Measurements from ENCODE around the gene ZFP36L2. TPM values are rescaled to one million over a fixed set of nuclear protein-coding genes. Genes with fewer than 3 reads are reported as not detected.

Gene ZFP36L2
- total RNA-seq, 3 donors from 2014 or later = 111 to 155 (median 124) TPM

- no peak overlapping the region for H3K27ac ChIP-seq
- H3K4me1 ChIP-seq = peaks cover 0 to 6% of the 10 kb centered on the region in 2 donors
Measured at GRCh38 chr2:43259512-43259911, 33.1 kb upstream of the ZFP36L2 start.

GRCh38 chr2:43258547-43259156 lies 32.2 kb upstream of the ZFP36L2 start:
- Histone ChIP-seq H3K4me1 (peaks cover 0 to 6% of the 10 kb centered on the region in 2 donors), H3K36me3 (no peaks in the 10 kb centered on the region), H3K4me3 (no peak overlapping the region), H3K27me3 (no peaks in the 10 kb centered on the region), H3K9me3 (no peaks in the 10 kb centered on the region), H3K27ac (no peak overlapping the region)
- no peak for TF ChIP-seq POLR2A (IDR thresholded peaks at IDR 0.05)
- TF ChIP-seq, protein P1, sequence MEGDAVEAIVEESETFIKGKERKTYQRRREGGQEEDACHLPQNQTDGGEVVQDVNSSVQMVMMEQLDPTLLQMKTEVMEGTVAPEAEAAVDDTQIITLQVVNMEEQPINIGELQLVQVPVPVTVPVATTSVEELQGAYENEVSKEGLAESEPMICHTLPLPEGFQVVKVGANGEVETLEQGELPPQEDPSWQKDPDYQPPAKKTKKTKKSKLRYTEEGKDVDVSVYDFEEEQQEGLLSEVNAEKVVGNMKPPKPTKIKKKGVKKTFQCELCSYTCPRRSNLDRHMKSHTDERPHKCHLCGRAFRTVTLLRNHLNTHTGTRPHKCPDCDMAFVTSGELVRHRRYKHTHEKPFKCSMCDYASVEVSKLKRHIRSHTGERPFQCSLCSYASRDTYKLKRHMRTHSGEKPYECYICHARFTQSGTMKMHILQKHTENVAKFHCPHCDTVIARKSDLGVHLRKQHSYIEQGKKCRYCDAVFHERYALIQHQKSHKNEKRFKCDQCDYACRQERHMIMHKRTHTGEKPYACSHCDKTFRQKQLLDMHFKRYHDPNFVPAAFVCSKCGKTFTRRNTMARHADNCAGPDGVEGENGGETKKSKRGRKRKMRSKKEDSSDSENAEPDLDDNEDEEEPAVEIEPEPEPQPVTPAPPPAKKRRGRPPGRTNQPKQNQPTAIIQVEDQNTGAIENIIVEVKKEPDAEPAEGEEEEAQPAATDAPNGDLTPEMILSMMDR (IDR thresholded peaks at IDR 0.05) = no peak
- no peak for TF ChIP-seq POLR2AphosphoS5 (IDR thresholded peaks at IDR 0.05)
- intact Hi-C loops (cut with DNase I; ENCODE audit: low total_unique reads) = no loop called here
- no peak for DNase-seq (ENCODE audit: low spot score in 2 of 2)

More at GRCh38 chr2:43259512-43259911, 33.1 kb upstream of the ZFP36L2 start:
- intact Hi-C loops (cut with DNase I; ENCODE audit: low total_unique reads) = no loop called here
- no peaks in the 10 kb centered on the region for H3K9me3 ChIP-seq
- H3K4me3 ChIP-seq = no peak overlapping the region
- TF ChIP-seq POLR2AphosphoS5 (IDR thresholded peaks at IDR 0.05) = no peak
- TF ChIP-seq POLR2A (IDR thresholded peaks at IDR 0.05) = no peak
- TF ChIP-seq, protein P1 (IDR thresholded peaks at IDR 0.05) = no peak
- no peak for DNase-seq (ENCODE audit: low spot score in 2 of 2)
- no peaks in the 10 kb centered on the region for H3K27me3 ChIP-seq
- H3K36me3 ChIP-seq = no peaks in the 10 kb centered on the region

DNA sequence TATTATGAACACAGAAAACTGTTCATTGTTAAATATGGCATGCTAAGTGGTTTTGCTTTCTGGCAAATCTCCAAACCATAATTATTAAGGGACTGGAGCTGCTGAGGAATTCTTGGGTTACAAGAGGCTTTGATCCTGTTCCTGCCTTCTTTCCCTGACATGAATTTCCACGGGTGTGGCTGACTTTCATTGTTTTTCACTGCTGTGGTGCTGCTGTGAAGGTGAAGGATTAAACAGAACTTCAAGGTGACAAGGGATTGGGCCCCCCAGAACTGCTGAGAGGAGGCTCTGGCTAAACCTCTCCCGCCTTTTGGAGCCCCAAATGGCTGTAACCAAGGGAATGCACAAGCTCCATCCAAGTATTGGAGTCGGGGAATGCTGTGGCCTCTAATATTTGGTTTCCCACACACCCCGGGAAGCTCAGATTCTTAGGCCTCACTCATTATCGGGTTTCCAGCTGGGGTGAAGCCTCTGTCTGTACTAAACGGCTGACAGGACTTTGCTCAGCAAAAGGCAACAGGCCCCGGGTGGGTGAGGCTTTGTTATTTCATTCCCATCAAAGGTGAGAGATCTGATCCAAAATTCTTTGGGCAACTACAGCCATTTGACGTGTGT lies 29.0 kb upstream of the ZFP36L2 start:
- TF ChIP-seq POLR2AphosphoS5 (IDR thresholded peaks at IDR 0.05) (no peak), POLR2A (IDR thresholded peaks at IDR 0.05) (no peak)
- TF ChIP-seq, protein P1 (IDR thresholded peaks at IDR 0.05) = no peak
- Histone ChIP-seq H3K27ac (peak overlapping the region in 1 of 2 donors; percentile 15), H3K9me3 (no peaks in the 10 kb centered on the region), H3K36me3 (no peaks in the 10 kb centered on the region), H3K27me3 (no peaks in the 10 kb centered on the region), H3K4me3 (no peak overlapping the region), H3K4me1 (peaks cover 0 to 6% of the 10 kb centered on the region in 2 donors)
- intact Hi-C loops (cut with DNase I; ENCODE audit: low total_unique reads) = no loop called here
- DNase-seq (ENCODE audit: low spot score in 2 of 2) = no peak

GRCh38 chr2:43254331-43254730 lies 27.9 kb upstream of the ZFP36L2 start:
- Histone ChIP-seq H3K27ac (no peak overlapping the region), H3K9me3 (no peaks in the 10 kb centered on the region), H3K36me3 (no peaks in the 10 kb centered on the region), H3K4me1 (peaks cover 0 to 6% of the 10 kb centered on the region in 2 donors), H3K27me3 (no peaks in the 10 kb centered on the region), H3K4me3 (no peak overlapping the region)
- intact Hi-C loops (cut with DNase I; ENCODE audit: low total_unique reads) = no loop called here
- TF ChIP-seq, protein P1 (IDR thresholded peaks at IDR 0.05) = no peak
- TF ChIP-seq POLR2A (IDR thresholded peaks at IDR 0.05) (no peak), POLR2AphosphoS5 (IDR thresholded peaks at IDR 0.05) (no peak)
- no peak for DNase-seq (ENCODE audit: low spot score in 2 of 2)

GRCh38 chr2:43251171-43251731 lies 24.8 kb upstream of the ZFP36L2 start:
- Histone ChIP-seq H3K4me3 (no peak overlapping the region), H3K4me1 (peaks cover 0 to 6% of the 10 kb centered on the region in 2 donors), H3K9me3 (no peaks in the 10 kb centered on the region), H3K27ac (peak overlapping the region; percentile 81 to 94), H3K27me3 (no peaks in the 10 kb centered on the region), H3K36me3 (no peaks in the 10 kb centered on the region)
- peak in 1 of 2 donors; percentile 44 for DNase-seq (ENCODE audit: low spot score in 2 of 2)
- intact Hi-C loops (cut with DNase I; ENCODE audit: low total_unique reads) = no loop called here
- TF ChIP-seq POLR2AphosphoS5 (IDR thresholded peaks at IDR 0.05) (peak in 1 of 3 donors; percentile 22), POLR2A (IDR thresholded peaks at IDR 0.05) (no peak)
- TF ChIP-seq, protein P1 (IDR thresholded peaks at IDR 0.05) = no peak
